BJ (cell line): ENCODE measurements around the gene MAP1LC3A. TPM values are rescaled to one million over a fixed set of nuclear protein-coding genes. Genes with fewer than 3 reads are reported as not detected.
A peak's percentile ranks its signal among the peaks of the same experiment; 100 is the strongest.
"Not testable (repeated sequence)": the region's sequence is repeated elsewhere in the genome, so short reads cannot be mapped to it uniquely, and the experiment has no call there.

Source experiments
- CTCF ChIA-PET: fragments of 350-600 bp; formaldehyde crosslinking; extraction: SDS; loops from one replicate; lab custom pipeline; 2021; ENCODE audit warnings: antibody characterized with exemption, inconsistent platforms; lab: Yijun Ruan, JAX
- POLR2A ChIA-PET: fragments of 300-600 bp; sonication (Branson Sonifier 250); formaldehyde crosslinking; extraction: SDS; loops from one replicate; lab custom pipeline; 2021; ENCODE audit warnings: antibody characterized with exemption; lab: Charles Lee
- DNase-seq: peaks from one replicate; pipeline ENCODE4 v3.0.0-alpha.2; 2011; ENCODE audit warnings: low read depth
- H3K27me3 ChIP-seq: 2 replicates; pipeline ENCODE4 v1.6.0; 2011; ENCODE audit warnings: low read length; ENCODE audit not compliant: control insufficient read depth, insufficient read depth
- H3K36me3 ChIP-seq: 2 replicates; pipeline ENCODE4 v1.5.1; 2011; ENCODE audit warnings: low read length; ENCODE audit not compliant: control insufficient read depth, insufficient read depth
- H3K4me3 ChIP-seq: 2 replicates; pipeline ENCODE4 v1.5.1; 2011; ENCODE audit warnings: low read depth, mild to moderate bottlenecking, control low read depth, low read length
- polyA plus RNA-seq: library from polyadenylated mRNA; depleted of rRNA; stranded (reverse); fragments of >200 nt; gene quantifications from 2 replicates; pipeline ENCODE4 v1.2.3, GENCODE V29; 2011
- TF ChIP-seq, protein P1 (sequence below): IDR thresholded peaks from 2 replicates; pipeline ENCODE4 v1.5.1; 2011; ENCODE audit warnings: low read depth, mild to moderate bottlenecking, control low read depth, inconsistent platforms, low read length, moderate library complexity; ENCODE audit not compliant: insufficient read depth

MAP1LC3A gene
- polyA plus RNA-seq, 1 experiment: 33.7 TPM

DNA sequence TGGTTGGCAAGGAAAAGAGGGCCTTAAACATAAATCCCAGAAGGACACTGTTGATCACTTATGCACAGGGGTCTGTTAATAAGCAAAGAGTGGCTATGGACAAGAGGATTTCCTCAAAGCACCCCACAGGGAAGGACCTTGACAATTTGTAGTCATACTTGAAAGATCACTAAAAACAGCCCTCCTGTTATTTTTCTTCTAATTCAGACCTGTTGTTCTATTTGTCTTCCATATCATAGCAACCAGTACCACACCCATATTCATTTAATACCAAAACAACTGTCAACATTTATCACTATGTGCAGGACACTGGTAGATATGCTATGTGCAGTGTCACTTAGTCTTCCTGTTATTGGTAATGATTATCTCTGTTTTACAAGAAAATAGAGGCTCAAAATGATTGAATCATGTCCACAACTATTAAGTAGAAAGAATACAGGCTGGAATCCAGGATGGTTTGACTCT is 45.5 kb upstream of the MAP1LC3A start:
- POLR2A ChIA-PET: no interaction called here
- Histone ChIP-seq H3K36me3 (peaks cover 3% of the 10 kb centered on the region), H3K4me3 (no peak overlapping the region), H3K27me3 (no peaks in the 10 kb centered on the region)
- DNase-seq: no peak
- TF ChIP-seq, protein P1, sequence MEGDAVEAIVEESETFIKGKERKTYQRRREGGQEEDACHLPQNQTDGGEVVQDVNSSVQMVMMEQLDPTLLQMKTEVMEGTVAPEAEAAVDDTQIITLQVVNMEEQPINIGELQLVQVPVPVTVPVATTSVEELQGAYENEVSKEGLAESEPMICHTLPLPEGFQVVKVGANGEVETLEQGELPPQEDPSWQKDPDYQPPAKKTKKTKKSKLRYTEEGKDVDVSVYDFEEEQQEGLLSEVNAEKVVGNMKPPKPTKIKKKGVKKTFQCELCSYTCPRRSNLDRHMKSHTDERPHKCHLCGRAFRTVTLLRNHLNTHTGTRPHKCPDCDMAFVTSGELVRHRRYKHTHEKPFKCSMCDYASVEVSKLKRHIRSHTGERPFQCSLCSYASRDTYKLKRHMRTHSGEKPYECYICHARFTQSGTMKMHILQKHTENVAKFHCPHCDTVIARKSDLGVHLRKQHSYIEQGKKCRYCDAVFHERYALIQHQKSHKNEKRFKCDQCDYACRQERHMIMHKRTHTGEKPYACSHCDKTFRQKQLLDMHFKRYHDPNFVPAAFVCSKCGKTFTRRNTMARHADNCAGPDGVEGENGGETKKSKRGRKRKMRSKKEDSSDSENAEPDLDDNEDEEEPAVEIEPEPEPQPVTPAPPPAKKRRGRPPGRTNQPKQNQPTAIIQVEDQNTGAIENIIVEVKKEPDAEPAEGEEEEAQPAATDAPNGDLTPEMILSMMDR: no peak
- CTCF ChIA-PET: interaction anchor here (9.3 kb wide), 1 partner anchor 200 kb away, joined by 63 read pairs; no protein-coding TSS in a partner anchor

DNA sequence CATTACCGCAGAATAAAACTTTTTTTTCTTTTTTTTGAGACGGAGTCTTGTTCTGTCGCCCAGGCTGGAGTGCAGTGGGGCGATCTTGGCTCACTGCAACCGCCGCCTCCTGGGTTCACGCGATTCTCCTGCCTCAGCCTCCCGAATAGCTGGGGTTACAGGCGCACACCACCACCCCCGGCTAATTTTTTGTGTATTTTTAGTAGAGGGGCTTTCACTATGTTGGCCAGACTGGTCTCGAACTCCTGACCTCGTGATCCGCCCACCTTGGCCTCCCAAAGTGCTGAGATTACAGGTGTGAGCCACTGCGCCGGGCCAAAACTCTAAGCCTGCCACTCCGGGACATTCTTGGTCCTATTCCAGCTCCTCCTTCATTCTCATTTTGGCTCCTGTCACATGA is 44.5 kb upstream of the MAP1LC3A start:
- CTCF ChIA-PET: interaction anchor here (9.3 kb wide), 1 partner anchor 201 kb away, joined by 63 read pairs; no protein-coding TSS in a partner anchor
- H3K4me3 ChIP-seq, H3K36me3 ChIP-seq, POLR2A ChIA-PET, DNase-seq, H3K27me3 ChIP-seq: not testable (repeated sequence)

DNA sequence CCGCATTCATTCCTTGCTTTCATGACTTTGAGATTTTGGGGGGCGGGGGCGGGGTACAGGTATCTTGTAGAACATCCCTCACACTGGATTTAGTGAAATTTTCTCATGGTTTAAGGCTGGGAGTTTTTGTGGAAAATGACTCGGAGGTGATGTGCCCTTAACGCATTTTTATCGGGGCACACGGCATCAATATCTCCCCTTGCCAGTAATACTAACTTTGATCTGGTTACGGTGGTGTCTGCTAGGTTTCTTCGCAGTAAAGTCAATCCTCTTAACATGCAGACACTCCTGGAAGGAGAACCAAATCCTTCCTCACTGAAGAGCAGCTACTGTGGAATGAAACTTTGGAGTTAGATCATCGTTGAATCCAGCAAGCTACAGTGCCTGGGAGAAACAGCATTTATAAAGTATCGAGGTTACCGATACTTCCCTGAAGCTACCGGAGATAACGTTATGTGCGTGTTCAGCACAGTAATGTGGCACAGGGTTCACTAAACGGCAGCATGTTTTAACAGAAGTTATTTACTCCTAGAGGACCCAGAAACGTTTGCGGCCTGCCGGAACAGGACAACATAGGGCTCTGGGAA is 43.5 kb upstream of the MAP1LC3A start:
- no peak for DNase-seq
- TF ChIP-seq, protein P1: no peak
- Histone ChIP-seq H3K36me3 (peaks cover 1% of the 10 kb centered on the region), H3K27me3 (no peaks in the 10 kb centered on the region), H3K4me3 (peak overlapping the region; percentile 93)
- ChIA-PET POLR2A (no interaction called here), CTCF (interaction anchor here (0.9 to 9.3 kb wide), 5 partner anchors 9 to 324 kb away, joined by 3 to 63 read pairs (median 5); no protein-coding TSS in a partner anchor)

DNA sequence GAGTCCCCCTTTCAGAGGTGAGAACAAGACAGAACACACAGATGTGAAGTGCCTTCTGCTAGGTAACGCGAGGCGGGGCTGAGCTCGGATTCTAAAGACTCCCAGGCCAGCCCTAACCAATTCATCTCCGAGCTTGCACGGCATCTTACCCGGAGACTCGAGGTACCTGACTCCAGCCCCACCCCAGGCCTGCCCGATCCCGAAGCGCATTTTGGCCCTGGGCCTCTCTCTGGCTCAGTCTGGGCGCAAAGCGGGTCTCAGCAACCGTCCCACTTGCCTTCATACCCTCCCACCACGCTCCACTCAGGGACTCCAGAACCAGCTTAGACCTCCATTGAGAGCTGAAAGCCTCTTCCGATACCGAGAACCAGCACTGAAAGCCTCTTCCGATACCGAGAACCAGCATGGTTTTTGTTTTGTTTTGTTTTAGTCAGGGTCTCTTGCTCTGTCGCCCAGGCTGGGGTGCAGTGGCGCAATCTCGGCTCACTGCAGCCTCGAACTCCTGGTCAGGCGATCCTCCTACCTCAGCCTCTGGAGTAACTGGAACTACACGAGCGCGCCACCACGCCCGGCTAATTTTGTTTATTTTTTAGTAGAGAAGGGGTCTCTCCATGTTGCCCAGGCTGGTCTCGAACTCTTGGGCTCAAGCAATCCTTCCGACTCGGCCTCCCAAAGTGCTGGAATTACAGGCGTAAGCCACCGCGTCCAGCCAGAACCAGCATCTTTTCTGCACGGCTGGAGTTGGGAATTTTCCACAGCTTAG is 42.9 kb upstream of the MAP1LC3A start:
- Histone ChIP-seq H3K4me3 (peak overlapping the region; percentile 93), H3K36me3 (peaks cover 1% of the 10 kb centered on the region), H3K27me3 (no peaks in the 10 kb centered on the region)
- no peak for DNase-seq
- ChIA-PET POLR2A (interaction anchor here (0.5 to 0.6 kb wide), 2 partner anchors 12 to 262 kb away, joined by 3 read pairs; no protein-coding TSS in a partner anchor), CTCF (interaction anchor here (0.9 to 9.3 kb wide), 7 partner anchors 10 to 325 kb away, joined by 3 to 63 read pairs (median 3); no protein-coding TSS in a partner anchor)
- TF ChIP-seq, protein P1: no peak

DNA sequence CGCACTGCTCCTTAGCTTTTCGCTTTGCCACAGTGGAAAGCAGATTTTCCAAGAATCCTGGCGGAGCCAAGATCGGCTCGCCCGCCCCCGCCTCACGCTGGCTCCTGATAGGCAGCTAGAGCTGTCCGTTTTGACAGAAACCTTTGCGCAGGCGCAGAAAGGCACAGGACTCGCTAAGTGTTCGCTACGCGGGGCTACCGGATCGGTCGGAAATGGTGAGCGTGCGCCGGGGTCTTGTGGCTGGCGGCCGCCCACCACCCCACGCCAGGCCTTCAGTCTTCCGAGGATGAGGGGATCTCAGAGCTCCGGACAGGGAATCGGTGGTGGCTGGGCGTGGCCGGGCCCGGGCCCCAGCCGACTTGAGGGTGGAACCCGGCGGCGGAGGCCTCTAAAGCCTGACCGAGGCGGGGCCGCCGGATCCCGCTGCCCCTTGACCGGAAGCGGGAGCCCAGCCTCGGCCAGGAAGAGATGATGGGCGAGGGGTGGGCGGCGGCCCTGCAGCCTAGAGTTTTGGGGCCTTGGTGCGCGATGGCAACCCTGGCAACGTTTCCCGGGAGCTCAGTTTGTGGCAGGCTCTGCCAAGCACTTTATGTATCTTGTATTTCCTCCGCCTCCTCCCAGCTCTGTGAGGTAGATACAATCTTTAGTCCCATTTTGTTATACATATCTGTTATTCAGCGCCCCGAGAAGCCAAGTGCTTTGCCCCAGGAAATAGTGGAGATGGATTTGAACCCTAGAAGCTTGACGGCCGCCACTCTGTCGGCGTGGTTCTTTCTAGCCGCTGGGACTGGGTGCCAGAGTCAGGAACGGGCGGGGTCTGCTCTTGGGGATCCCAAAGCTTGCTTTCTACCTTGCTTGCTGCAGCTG is 42.0 kb upstream of the MAP1LC3A start, which contains the start of gene DYNLRB1:
Gene DYNLRB1, plus strand, starts transcription at position 176 of the 867 bp plus-strand sequence. Its CDS starts 37 bp downstream, at position 213.
- H3K4me3 ChIP-seq: peak within 1 kb of the TSS; percentile 93
- TF ChIP-seq, protein P1: no peak
- peaks cover 1% of the 10 kb centered on the region for H3K36me3 ChIP-seq
- DNase-seq: peak; percentile 77
- ChIA-PET CTCF (interaction anchor here (0.6 to 9.3 kb wide), 9 partner anchors 10 to 326 kb away, joined by 3 to 63 read pairs (median 3); no protein-coding TSS in a partner anchor), POLR2A (interaction anchor here (0.5 to 0.6 kb wide), 3 partner anchors 13 to 263 kb away, joined by 3 to 4 read pairs (median 3); partner anchors contain the start of gene ITCH)
- no peaks in the 10 kb centered on the region for H3K27me3 ChIP-seq
